WTC11 (cell line): ENCODE measurements around the gene SLC22A9. TPM values are rescaled to one million over a fixed set of nuclear protein-coding genes. Genes with fewer than 3 reads are reported as not detected.

Experiments
- ATAC-seq: fragments of 200-7000 bp; cut with Tn5 transposase; 2 replicates; pipeline ENCODE4 v1.10.0; 2021; ENCODE audit warnings: mild to moderate bottlenecking, moderate library complexity
- CTCF ChIA-PET: fragments of 300-600 bp; sonication (Branson Sonifier 250); formaldehyde crosslinking; loops from one replicate; lab custom pipeline; 2021; ENCODE audit warnings: antibody characterized with exemption; lab: Charles Lee
- POLR2A ChIA-PET: fragments of 350-600 bp; sonication (Branson Sonifier 250); formaldehyde crosslinking; loops from one replicate; lab custom pipeline; 2021; ENCODE audit warnings: antibody characterized with exemption; lab: Charles Lee
- DNase-seq: peaks from one replicate; pipeline ENCODE4 v3.0.0; 2021; ENCODE audit warnings: low spot score
- H3K27ac Mint-ChIP-seq: 2 replicates; pipeline ENCODE4 v1.8.0; 2021; ENCODE audit warnings: mixed read lengths
- H3K27me3 Mint-ChIP-seq: 2 replicates; pipeline ENCODE4 v1.8.0; 2021; ENCODE audit warnings: low read depth, mild to moderate bottlenecking, moderate library complexity, mixed read lengths
- H3K36me3 Mint-ChIP-seq: 2 replicates; pipeline ENCODE4 v1.8.0; 2021; ENCODE audit warnings: mixed read lengths
- H3K4me1 Mint-ChIP-seq: 2 replicates; pipeline ENCODE4 v1.8.0; 2022; ENCODE audit warnings: mixed read lengths
- H3K4me3 Mint-ChIP-seq: 2 replicates; pipeline ENCODE4 v1.8.0; 2021; ENCODE audit warnings: mild to moderate bottlenecking, moderate library complexity, mixed read lengths
- H3K9me3 Mint-ChIP-seq: 2 replicates; pipeline ENCODE4 v1.8.0; 2021; ENCODE audit warnings: mixed read lengths
- AFF4 ChIP-seq: sonication (generic); formaldehyde crosslinking; IDR thresholded peaks from 2 replicates; pipeline ENCODE4 v1.8.1; 2023; ENCODE audit warnings: mild to moderate bottlenecking, missing genetic modification reagents, borderline replicate concordance
- ARID4B ChIP-seq: sonication (generic); formaldehyde crosslinking; IDR thresholded peaks from 2 replicates; pipeline ENCODE4 v1.8.0; 2023; ENCODE audit warnings: missing genetic modification reagents, mild to moderate bottlenecking, borderline replicate concordance
- ATF6 ChIP-seq: sonication (generic); formaldehyde crosslinking; IDR thresholded peaks from 2 replicates; pipeline ENCODE4 v1.8.1; 2023; ENCODE audit warnings: mild to moderate bottlenecking, missing genetic modification reagents
- E2F1 ChIP-seq: sonication (generic); formaldehyde crosslinking; IDR thresholded peaks from 2 replicates; pipeline ENCODE4 v1.8.0; 2022; ENCODE audit warnings: mild to moderate bottlenecking, missing genetic modification reagents
- FOXP1 ChIP-seq: sonication (generic); formaldehyde crosslinking; IDR thresholded peaks from 2 replicates; pipeline ENCODE4 v1.8.0; 2022; ENCODE audit warnings: missing genetic modification reagents, mild to moderate bottlenecking, moderate library complexity, borderline replicate concordance
- GTF2I ChIP-seq: fragments of 250-450 bp; sonication (Bioruptor Pico); conservative IDR thresholded peaks from 2 replicates; pipeline ENCODE4 v1.4.0; 2021; ENCODE audit warnings: mild to moderate bottlenecking
- IRF2 ChIP-seq: sonication (generic); formaldehyde crosslinking; IDR thresholded peaks from 2 replicates; pipeline ENCODE4 v1.8.0; 2022; ENCODE audit warnings: low read depth, missing genetic modification reagents, borderline replicate concordance
- JAZF1 ChIP-seq: fragments of 250-450 bp; sonication (Bioruptor Pico); IDR thresholded peaks from 2 replicates; pipeline ENCODE4 v1.9.0; 2021; ENCODE audit warnings: moderate library complexity, mild to moderate bottlenecking, inconsistent platforms
- MYBL2 ChIP-seq: sonication (generic); formaldehyde crosslinking; IDR thresholded peaks from 2 replicates; pipeline ENCODE4 v1.8.1; 2023; ENCODE audit warnings: mild to moderate bottlenecking, moderate library complexity, missing genetic modification reagents
- NFE2L1 ChIP-seq: sonication (generic); formaldehyde crosslinking; IDR thresholded peaks from 2 replicates; pipeline ENCODE4 v1.8.1; 2023; ENCODE audit warnings: missing genetic modification reagents
- NR2C2 ChIP-seq: sonication (generic); formaldehyde crosslinking; IDR thresholded peaks from 2 replicates; pipeline ENCODE4 v1.8.0; 2022; ENCODE audit warnings: mild to moderate bottlenecking, missing genetic modification reagents
- PREB ChIP-seq: sonication (generic); formaldehyde crosslinking; IDR thresholded peaks from 2 replicates; pipeline ENCODE4 v1.8.1; 2022; ENCODE audit warnings: mild to moderate bottlenecking, missing genetic modification reagents, moderate library complexity, borderline replicate concordance
- SMAD4 ChIP-seq: sonication (generic); formaldehyde crosslinking; IDR thresholded peaks from 2 replicates; pipeline ENCODE4 v1.8.0; 2022; ENCODE audit warnings: mild to moderate bottlenecking, missing genetic modification reagents
- TCF7 ChIP-seq: sonication (generic); formaldehyde crosslinking; IDR thresholded peaks from 2 replicates; pipeline ENCODE4 v1.8.0; 2022; ENCODE audit warnings: mild to moderate bottlenecking, low read depth, missing genetic modification reagents, moderate library complexity
- TEAD4 ChIP-seq: sonication (generic); formaldehyde crosslinking; IDR thresholded peaks from 2 replicates; pipeline ENCODE4 v1.8.0; 2022; ENCODE audit warnings: mild to moderate bottlenecking, missing genetic modification reagents
- TP53 ChIP-seq: sonication (generic); formaldehyde crosslinking; IDR thresholded peaks from 2 replicates; pipeline ENCODE4 v1.8.1; 2023; ENCODE audit warnings: mild to moderate bottlenecking, missing genetic modification reagents
- ZBTB21 ChIP-seq: sonication (generic); formaldehyde crosslinking; IDR thresholded peaks from 2 replicates; pipeline ENCODE4 v1.8.1; 2023; ENCODE audit warnings: mild to moderate bottlenecking, missing genetic modification reagents, borderline replicate concordance
- ZNF416 ChIP-seq: fragments of 250-450 bp; sonication (Bioruptor Pico); IDR thresholded peaks from 2 replicates; pipeline ENCODE4 v1.9.0; 2021; ENCODE audit warnings: mild to moderate bottlenecking, inconsistent platforms
- ZNF423 ChIP-seq: fragments of 250-450 bp; sonication (Bioruptor Pico); IDR thresholded peaks from 2 replicates; pipeline ENCODE4 v2.1.2; 2022; ENCODE audit warnings: mild to moderate bottlenecking, moderate library complexity
- ZNF512 ChIP-seq: sonication (generic); formaldehyde crosslinking; IDR thresholded peaks from 2 replicates; pipeline ENCODE4 v1.8.1; 2022; ENCODE audit warnings: missing genetic modification reagents, borderline replicate concordance
- ZSCAN18 ChIP-seq: fragments of 250-450 bp; sonication (Bioruptor Pico); IDR thresholded peaks from 2 replicates; pipeline ENCODE4 v2.1.2; 2022; ENCODE audit warnings: mild to moderate bottlenecking, moderate library complexity
- total RNA-seq: library from RNA; stranded (reverse); gene quantifications from 3 replicates; pipeline ENCODE4 v1.2.3, GENCODE V29; 2021

The SLC22A9 gene
- total RNA-seq, 1 experiment from 2014 or later: not detected

DNA sequence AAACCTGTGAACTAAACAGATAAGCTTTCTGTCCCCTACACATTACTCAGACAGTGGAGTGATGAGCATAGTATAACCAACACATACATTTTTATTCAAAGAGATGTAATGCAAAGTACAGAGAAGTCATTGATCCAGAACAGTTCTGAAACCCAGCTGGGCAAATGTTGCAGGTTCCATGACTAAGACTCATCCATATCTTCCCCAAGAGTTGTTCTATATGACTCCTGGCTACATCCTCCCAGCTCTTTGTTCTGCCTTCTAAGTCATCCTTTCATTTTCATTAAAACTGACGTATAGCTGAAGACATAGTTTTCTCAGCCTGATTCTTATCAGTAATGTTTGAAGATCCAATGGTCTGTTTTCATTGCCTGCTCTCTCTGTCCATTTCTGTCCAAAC, 74.1 kb downstream of the SLC22A9 start (continued):
- TF ChIP-seq ARID4B (CRISPR knock-in tag): no peak
- TF ChIP-seq JAZF1 (CRISPR knock-in tag): no peak
- TF ChIP-seq ZBTB21 (CRISPR knock-in tag): no peak
- TF ChIP-seq NFE2L1 (CRISPR knock-in tag): no peak
- no peak for TF ChIP-seq SMAD4 (CRISPR knock-in tag)
- TF ChIP-seq NR2C2: no peak
- TF ChIP-seq PREB (CRISPR knock-in tag): no peak
- TF ChIP-seq FOXP1: no peak
- TF ChIP-seq GTF2I (CRISPR knock-in tag): no peak

DNA sequence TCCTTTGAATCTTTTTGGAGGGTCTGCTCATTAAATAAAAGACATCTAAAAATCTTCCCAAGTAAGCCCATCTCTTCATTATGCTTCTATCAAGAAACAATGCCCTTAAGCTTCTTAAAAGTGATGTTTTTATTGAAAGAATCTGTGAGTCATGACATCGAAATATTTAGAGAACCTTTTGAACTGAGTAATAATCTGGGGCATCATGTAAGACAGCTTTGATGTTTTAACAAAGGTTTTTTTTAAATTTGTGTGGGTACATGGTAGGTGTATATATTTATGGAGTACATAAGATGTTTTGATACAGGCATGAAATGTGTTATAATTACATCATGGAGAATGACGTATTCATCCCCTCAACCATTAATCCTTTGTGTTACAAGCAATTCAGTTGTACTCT, 74.6 kb downstream of the SLC22A9 start:
- H3K27ac Mint-ChIP-seq: no peak overlapping the region
- peaks cover 29% of the 10 kb centered on the region for H3K4me1 Mint-ChIP-seq
- H3K27me3 Mint-ChIP-seq: peaks cover 2% of the 10 kb centered on the region; the same call in 1 of the 2 replicates
- DNase-seq (no peak), ATAC-seq (no peak)
- CTCF ChIA-PET: no interaction called here
- peaks cover 44% of the 10 kb centered on the region for H3K9me3 Mint-ChIP-seq
- POLR2A ChIA-PET: no interaction called here
- H3K4me3 Mint-ChIP-seq: no peak overlapping the region
- peaks cover 24% of the 10 kb centered on the region for H3K36me3 Mint-ChIP-seq
- TF ChIP-seq TP53 (CRISPR knock-in tag) (no peak), TCF7 (CRISPR knock-in tag) (no peak), SMAD4 (CRISPR knock-in tag) (no peak), ZNF416 (no peak), IRF2 (CRISPR knock-in tag) (no peak), ZSCAN18 (CRISPR knock-in tag) (no peak), E2F1 (CRISPR knock-in tag) (no peak), TEAD4 (no peak), ZNF512 (CRISPR knock-in tag) (no peak), ZNF423 (CRISPR knock-in tag) (no peak), AFF4 (CRISPR knock-in tag) (no peak), MYBL2 (CRISPR knock-in tag) (no peak), ATF6 (CRISPR knock-in tag) (no peak)
